SK-N-SH (cell line): Measurements from ENCODE around the gene PGD. TPM values are rescaled to one million over a fixed set of nuclear protein-coding genes. Genes with fewer than 3 reads are reported as not detected.

ENCODE experiments used
- CTCF ChIA-PET: fragments of 300-600, 350-600 bp; formaldehyde crosslinking; extraction: SDS; loops from one replicate; lab custom pipeline; 2021; lab: Yijun Ruan, JAX
- POLR2A ChIA-PET: fragments of 350-600 bp; sonication (Branson Sonifier 250); formaldehyde crosslinking; extraction: SDS; loops from one replicate; lab custom pipeline; 2020; ENCODE audit warnings: antibody characterized with exemption, inconsistent platforms; lab: Yijun Ruan, JAX
- DNase-seq: peaks from one replicate; pipeline ENCODE4 v3.0.0; 2012
- H2AFZ ChIP-seq: fragments of 200-600 bp; sonication (generic); 2 replicates; pipeline ENCODE4 v1.8.1; 2016; ENCODE audit warnings: antibody characterized with exemption, mild to moderate bottlenecking, low read depth
- H3F3A ChIP-seq: fragments of 200-600 bp; sonication (generic); replicated peaks from 2 replicates; pipeline ENCODE3; 2016; ENCODE audit warnings: antibody characterized with exemption, mild to moderate bottlenecking; ENCODE audit not compliant: insufficient read depth
- H3K27ac ChIP-seq, 2 experiments: fragments of 200-500 bp in 1 of 2; fragments of 200-600 bp in 1 of 2; sonication (Bioruptor generic) in 1 of 2; sonication (generic), shearing (Covaris generic) in 1 of 2; 2 replicates each; pipeline versions ENCODE4 v1.5.1 to v1.6.1; 2014 to 2016; ENCODE audit warnings: low read depth in 2 of 2, inconsistent platforms in 1 of 2, low read length in 1 of 2, mild to moderate bottlenecking in 1 of 2, mixed read lengths in 1 of 2
- H3K27me3 ChIP-seq: fragments of 200-600 bp; sonication (generic), shearing (Covaris generic); 2 replicates; pipeline ENCODE4 v1.6.1; 2016; ENCODE audit warnings: mixed run types; ENCODE audit not compliant: insufficient read depth
- H3K36me3 ChIP-seq, 2 experiments: fragments of 200-500 bp in 1 of 2; fragments of 200-600 bp in 1 of 2; sonication (Bioruptor generic) in 1 of 2; sonication (generic) in 1 of 2; replicated peaks in 1 of 2; 2 replicates each; pipeline versions ENCODE3 to v1.5.1; 2014 to 2016; ENCODE audit warnings: low read length in 1 of 2, mild to moderate bottlenecking in 1 of 2; ENCODE audit not compliant: insufficient read depth in 2 of 2, control insufficient read depth in 1 of 2
- H3K4me1 ChIP-seq, 2 experiments: fragments of 200-500 bp in 1 of 2; fragments of 200-600 bp in 1 of 2; sonication (Bioruptor generic) in 1 of 2; sonication (generic), shearing (Covaris generic) in 1 of 2; 2 replicates each; pipeline versions ENCODE4 v1.5.1 to v1.6.1; 2014 to 2016; ENCODE audit warnings: low read depth in 1 of 2, low read length in 1 of 2, mixed run types in 1 of 2; ENCODE audit not compliant: insufficient read depth in 2 of 2, control insufficient read depth in 1 of 2
- H3K4me2 ChIP-seq: fragments of 200-600 bp; sonication (generic), shearing (Covaris generic); 2 replicates; pipeline ENCODE4 v1.6.1; 2017; ENCODE audit warnings: mixed run types
- H3K4me3 ChIP-seq, 2 experiments: fragments of 200-500 bp in 1 of 2; fragments of 200-600 bp in 1 of 2; sonication (Bioruptor generic) in 1 of 2; sonication (generic), shearing (Covaris generic) in 1 of 2; 2 replicates each; pipeline versions ENCODE4 v1.5.1 to v1.8.1; 2014 to 2016; ENCODE audit warnings: low read depth in 2 of 2, inconsistent platforms in 1 of 2, low read length in 1 of 2, mild to moderate bottlenecking in 1 of 2, mixed read lengths in 1 of 2, moderate library complexity in 1 of 2
- H3K79me2 ChIP-seq: fragments of 200-600 bp; sonication (generic); 2 replicates; pipeline ENCODE4 v1.8.1; 2017; ENCODE audit warnings: mild to moderate bottlenecking; ENCODE audit not compliant: insufficient read depth
- H3K9ac ChIP-seq: fragments of 200-600 bp; sonication (generic); 2 replicates; pipeline ENCODE4 v1.6.1; 2017; ENCODE audit warnings: mixed run types
- H3K9me2 ChIP-seq: fragments of 200-600 bp; sonication (generic); 2 replicates; pipeline ENCODE4 v1.6.1; 2017; ENCODE audit warnings: mixed run types
- H3K9me3 ChIP-seq: fragments of 200-600 bp; sonication (generic); 2 replicates; pipeline ENCODE4 v1.6.1; 2017; ENCODE audit warnings: mixed run types, mild to moderate bottlenecking, moderate library complexity
- H4K20me1 ChIP-seq: fragments of 200-600 bp; sonication (generic); 2 replicates; pipeline ENCODE4 v1.6.1; 2017; ENCODE audit warnings: mild to moderate bottlenecking, mixed run types; ENCODE audit not compliant: insufficient read depth
- EZH2phosphoT487 ChIP-seq: fragments of 200-600 bp; sonication (generic); IDR thresholded peaks from 2 replicates; pipeline ENCODE4 v1.6.1; 2017; ENCODE audit warnings: low read depth, mixed run types, mild to moderate bottlenecking, antibody characterized with exemption, moderate library complexity, borderline replicate concordance
- FOXM1 ChIP-seq: IDR thresholded peaks from 2 replicates; pipeline ENCODE4 v1.4.0; 2012; ENCODE audit warnings: low read depth, mild to moderate bottlenecking
- GABPA ChIP-seq: IDR thresholded peaks from 2 replicates; pipeline ENCODE4 v1.4.0; 2012; ENCODE audit warnings: low read depth, mild to moderate bottlenecking
- JUND ChIP-seq: IDR thresholded peaks from 2 replicates; pipeline ENCODE4 v1.4.0; 2012
- NFIC ChIP-seq: IDR thresholded peaks from 2 replicates; pipeline ENCODE4 v1.4.0; 2012; ENCODE audit warnings: borderline replicate concordance
- POLR2AphosphoS5 ChIP-seq: IDR thresholded peaks from 2 replicates; pipeline ENCODE4 v1.6.1; 2012; ENCODE audit warnings: low read depth, low read length
- RCOR1 ChIP-seq: fragments of 150-350 bp; IDR thresholded peaks from 2 replicates; pipeline ENCODE4 v1.6.1; 2017; ENCODE audit warnings: antibody characterized with exemption, low read length
- SMC3 ChIP-seq: IDR thresholded peaks from 2 replicates; pipeline ENCODE4 v1.6.1; 2012; ENCODE audit warnings: low read depth, low read length, improper control_type of control experiment
- TCF12 ChIP-seq: IDR thresholded peaks from 2 replicates; pipeline ENCODE4 v1.4.0; 2012
- YY1 ChIP-seq: IDR thresholded peaks from 2 replicates; pipeline ENCODE4 v1.4.0; 2012; ENCODE audit warnings: low read depth, mild to moderate bottlenecking
- WGBS: methylation state at CpG from one replicate; pipeline ENCODE4 v1.1.6; 2017; ENCODE audit warnings: low lambda C conversion rate; 5-methylcytosine and 5-hydroxymethylcytosine counted together
- polyA plus RNA-seq, 3 experiments: library from polyadenylated mRNA; depleted of rRNA; stranded (reverse); fragments of >200 nt; gene quantifications; 2 replicates each; pipeline ENCODE4 v1.2.3, GENCODE V29; 2012
- TF ChIP-seq, protein P1 (sequence below): fragments of 150-350 bp; IDR thresholded peaks from 2 replicates; pipeline ENCODE4 v1.6.1; 2016; ENCODE audit warnings: mild to moderate bottlenecking, low read depth, low read length
- TF ChIP-seq, protein P2 (sequence below): IDR thresholded peaks from 2 replicates; pipeline ENCODE4 v1.4.0; 2012; ENCODE audit warnings: low read depth, borderline replicate concordance
- TF ChIP-seq, protein P3 (sequence below): fragments of 150-350 bp; IDR thresholded peaks from 2 replicates; pipeline ENCODE4 v1.6.1; 2017; ENCODE audit warnings: antibody characterized with exemption, low read length, low read depth, borderline replicate concordance

Gene PGD
- polyA plus RNA-seq, 1 of the 3 experiments (the other 2 are of a cell fraction): 76.2 TPM

DNA sequence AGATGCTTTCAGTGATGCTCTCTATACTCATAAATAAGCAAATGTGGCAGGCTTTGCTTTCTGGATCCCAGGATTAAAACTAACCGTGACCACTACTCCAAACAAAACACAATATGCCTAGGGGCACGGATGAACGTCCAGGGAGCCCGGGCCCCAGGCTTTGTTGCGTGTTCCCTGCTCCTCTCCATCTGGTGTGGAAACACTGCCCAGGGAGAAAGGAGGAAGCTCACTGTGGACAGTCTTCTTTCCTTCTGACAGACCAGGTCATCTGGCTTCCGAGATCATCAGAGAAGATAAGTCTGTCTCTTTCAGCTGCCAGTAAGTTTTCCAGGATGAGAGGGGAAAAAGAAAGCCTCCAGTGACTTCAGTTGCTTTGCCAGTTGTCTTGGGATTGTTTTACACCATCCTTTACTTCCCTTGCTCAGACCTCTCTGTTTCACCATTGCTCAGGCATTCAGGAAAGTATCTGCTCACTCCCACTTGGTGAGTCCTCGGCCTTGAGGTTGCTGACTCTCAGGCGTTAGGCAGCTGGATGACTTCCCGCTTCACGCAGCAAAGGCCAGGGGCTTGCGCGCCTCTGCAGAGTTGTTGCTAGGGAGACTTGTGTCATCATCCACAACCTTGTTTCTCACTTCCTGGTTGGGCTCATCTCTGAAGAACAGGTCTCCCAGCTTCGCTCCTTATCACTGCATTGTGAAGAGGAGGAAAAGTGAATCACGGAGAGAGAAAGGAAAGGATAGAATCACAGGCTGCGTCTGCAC lies 20.6 kb upstream of the PGD start:
- Histone ChIP-seq H3K4me2 (no peak overlapping the region), H3K4me1 (0 out of 4 replicates have a peak, but pooled peaks cover 0 to 7% of the 10 kb centered on the region in 2 experiments), H3K9me2 (no peaks in the 10 kb centered on the region), H3K9me3 (no peaks in the 10 kb centered on the region), H3K79me2 (no peaks in the 10 kb centered on the region), H3K27me3 (no peaks in the 10 kb centered on the region), H3F3A (peaks cover 32% of the 10 kb centered on the region), H4K20me1 (no peaks in the 10 kb centered on the region), H3K4me3 (no peak overlapping the region), H3K36me3 (peaks cover 7 to 24% of the 10 kb centered on the region in 2 experiments), H3K27ac (peak overlapping the region in 1 of 2 experiments; percentile 43; a peak in 1 of 4 replicates), H3K9ac (no peak overlapping the region), H2AFZ (no peak overlapping the region)
- 82% methylated on average over 14 of the region's 15 CpGs for WGBS
- POLR2A ChIA-PET: interaction anchor here (0.7 to 1.2 kb wide), 2 partner anchors 11 to 21 kb away, joined by 3 read pairs; no protein-coding TSS in a partner anchor
- TF ChIP-seq JUND (no peak), EZH2phosphoT487 (no peak), POLR2AphosphoS5 (no peak), TCF12 (no peak), SMC3 (no peak), YY1 (no peak), RCOR1 (no peak)
- TF ChIP-seq, protein P1, sequence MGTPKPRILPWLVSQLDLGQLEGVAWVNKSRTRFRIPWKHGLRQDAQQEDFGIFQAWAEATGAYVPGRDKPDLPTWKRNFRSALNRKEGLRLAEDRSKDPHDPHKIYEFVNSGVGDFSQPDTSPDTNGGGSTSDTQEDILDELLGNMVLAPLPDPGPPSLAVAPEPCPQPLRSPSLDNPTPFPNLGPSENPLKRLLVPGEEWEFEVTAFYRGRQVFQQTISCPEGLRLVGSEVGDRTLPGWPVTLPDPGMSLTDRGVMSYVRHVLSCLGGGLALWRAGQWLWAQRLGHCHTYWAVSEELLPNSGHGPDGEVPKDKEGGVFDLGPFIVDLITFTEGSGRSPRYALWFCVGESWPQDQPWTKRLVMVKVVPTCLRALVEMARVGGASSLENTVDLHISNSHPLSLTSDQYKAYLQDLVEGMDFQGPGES: no peak
- TF ChIP-seq, protein P2, sequence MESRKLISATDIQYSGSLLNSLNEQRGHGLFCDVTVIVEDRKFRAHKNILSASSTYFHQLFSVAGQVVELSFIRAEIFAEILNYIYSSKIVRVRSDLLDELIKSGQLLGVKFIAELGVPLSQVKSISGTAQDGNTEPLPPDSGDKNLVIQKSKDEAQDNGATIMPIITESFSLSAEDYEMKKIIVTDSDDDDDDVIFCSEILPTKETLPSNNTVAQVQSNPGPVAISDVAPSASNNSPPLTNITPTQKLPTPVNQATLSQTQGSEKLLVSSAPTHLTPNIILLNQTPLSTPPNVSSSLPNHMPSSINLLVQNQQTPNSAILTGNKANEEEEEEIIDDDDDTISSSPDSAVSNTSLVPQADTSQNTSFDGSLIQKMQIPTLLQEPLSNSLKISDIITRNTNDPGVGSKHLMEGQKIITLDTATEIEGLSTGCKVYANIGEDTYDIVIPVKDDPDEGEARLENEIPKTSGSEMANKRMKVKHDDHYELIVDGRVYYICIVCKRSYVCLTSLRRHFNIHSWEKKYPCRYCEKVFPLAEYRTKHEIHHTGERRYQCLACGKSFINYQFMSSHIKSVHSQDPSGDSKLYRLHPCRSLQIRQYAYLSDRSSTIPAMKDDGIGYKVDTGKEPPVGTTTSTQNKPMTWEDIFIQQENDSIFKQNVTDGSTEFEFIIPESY: no peak
- TF ChIP-seq, protein P3, sequence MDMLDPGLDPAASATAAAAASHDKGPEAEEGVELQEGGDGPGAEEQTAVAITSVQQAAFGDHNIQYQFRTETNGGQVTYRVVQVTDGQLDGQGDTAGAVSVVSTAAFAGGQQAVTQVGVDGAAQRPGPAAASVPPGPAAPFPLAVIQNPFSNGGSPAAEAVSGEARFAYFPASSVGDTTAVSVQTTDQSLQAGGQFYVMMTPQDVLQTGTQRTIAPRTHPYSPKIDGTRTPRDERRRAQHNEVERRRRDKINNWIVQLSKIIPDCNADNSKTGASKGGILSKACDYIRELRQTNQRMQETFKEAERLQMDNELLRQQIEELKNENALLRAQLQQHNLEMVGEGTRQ: no peak
- no peak for DNase-seq
- CTCF ChIA-PET: interaction anchor here (1.1 to 2.8 kb wide), 8 partner anchors 9 to 116 kb away, joined by 4 to 30 read pairs (median 9); partner anchors contain the start of gene CENPS

DNA sequence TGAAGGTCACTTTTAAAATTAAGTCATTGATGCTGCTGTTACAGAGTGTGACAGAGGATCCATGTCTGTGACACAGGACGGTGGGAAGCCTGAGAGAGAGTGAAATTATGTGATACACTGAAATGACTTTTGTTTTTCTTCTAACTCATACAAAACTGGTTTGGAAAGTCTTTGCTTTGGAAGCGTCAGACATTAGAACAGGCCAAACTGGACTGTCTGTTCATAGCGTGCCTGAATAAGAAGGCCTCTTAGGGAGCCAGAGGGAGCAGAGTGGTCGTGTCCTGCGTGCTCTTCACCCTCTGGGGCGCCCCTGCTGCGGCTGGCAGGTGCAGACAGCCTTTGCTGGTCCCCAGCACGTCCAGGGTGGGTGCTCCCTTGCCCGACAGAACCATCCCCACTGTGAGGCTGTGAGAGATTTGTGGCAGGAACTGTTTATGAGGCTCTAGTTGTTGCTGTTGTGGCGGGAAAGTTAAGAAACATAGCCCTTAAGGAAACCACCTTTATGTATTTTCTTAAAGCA lies 19.7 kb upstream of the PGD start:
- H3K27ac ChIP-seq: no peak overlapping the region
- H3K9ac ChIP-seq: no peak overlapping the region
- peaks cover 32% of the 10 kb centered on the region for H3F3A ChIP-seq
- TF ChIP-seq TCF12: no peak
- no peak for TF ChIP-seq FOXM1
- no peak for TF ChIP-seq EZH2phosphoT487
- no peak for TF ChIP-seq GABPA
- TF ChIP-seq, protein P1: no peak
- no peak for TF ChIP-seq NFIC
- CTCF ChIA-PET: interaction anchor here (1.1 to 1.4 kb wide), 2 partner anchors 115 to 129 kb away, joined by 4 read pairs; no protein-coding TSS in a partner anchor
- POLR2A ChIA-PET: no interaction called here
- H4K20me1 ChIP-seq: no peaks in the 10 kb centered on the region
- H3K4me2 ChIP-seq: no peak overlapping the region
- no peak overlapping the region for H3K4me3 ChIP-seq
- H3K9me3 ChIP-seq: no peaks in the 10 kb centered on the region
- H3K36me3 ChIP-seq: peaks cover 7 to 23% of the 10 kb centered on the region in 2 experiments
- H3K9me2 ChIP-seq: no peaks in the 10 kb centered on the region
- no peaks in the 10 kb centered on the region for H3K79me2 ChIP-seq
- no peak overlapping the region for H2AFZ ChIP-seq
- 93% methylated on average over 10 of the region's 10 CpGs for WGBS
- no peak for DNase-seq
- H3K27me3 ChIP-seq: no peaks in the 10 kb centered on the region
- 0 out of 4 replicates have a peak, but pooled peaks cover 0 to 7% of the 10 kb centered on the region in 2 experiments for H3K4me1 ChIP-seq
